Esophagus squamous epithelium (tissue), 5 donors: Measurements from ENCODE around the gene ZNF518A. TPM values are rescaled to one million over a fixed set of nuclear protein-coding genes. Genes with fewer than 3 reads are reported as not detected.

Experiments used
- DNase-seq: peaks from one replicate; lab custom pipeline; 2025; lab: John Stamatoyannopoulos, UW
- H3K27ac ChIP-seq, 4 donors: fragments of 200-600 bp; sonication (generic); one replicate each; pipeline ENCODE4 v1.5.1; 2016 to 2019; ENCODE audit warnings: mild to moderate bottlenecking in 1 of 4
- H3K27me3 ChIP-seq, 4 donors: fragments of 200-600 bp; sonication (generic); 1 replicate in 3 of 4; 2 replicates in 1 of 4; pipeline versions ENCODE4 v1.5.1 to v1.6.0; 2017 to 2021; ENCODE audit warnings: antibody characterized with exemption in 1 of 4
- H3K36me3 ChIP-seq, 3 donors: fragments of 200-600 bp; sonication (generic); one replicate each; pipeline ENCODE4 v1.5.1; 2016 to 2019
- H3K4me1 ChIP-seq, 3 donors: fragments of 200-600 bp; sonication (generic); one replicate each; pipeline ENCODE4 v1.5.1; 2017 to 2019
- H3K4me3 ChIP-seq, 4 donors: fragments of 200-600 bp; sonication (generic); 1 replicate in 3 of 4; 2 replicates in 1 of 4; pipeline ENCODE4 v1.5.1; 2016 to 2019; ENCODE audit warnings: mild to moderate bottlenecking in 2 of 4, moderate library complexity in 1 of 4
- H3K9me3 ChIP-seq, 3 donors: fragments of 200-600 bp; sonication (generic); one replicate each; pipeline ENCODE4 v1.5.1; 2016 to 2019
- CTCF ChIP-seq, 6 experiments: fragments of 450-650 bp in 4 of 6; fragments of 200-600 bp in 2 of 6; sonication (generic) in 2 of 6; IDR thresholded peaks; one replicate each; pipeline ENCODE4 v1.5.1; 2016 to 2019; ENCODE audit warnings: antibody characterized with exemption in 6 of 6, mild to moderate bottlenecking in 4 of 6, moderate library complexity in 4 of 6
- POLR2A ChIP-seq, 4 donors: fragments of 450-650 bp; IDR thresholded peaks; one replicate each; pipeline ENCODE4 v1.6.1; 2017; ENCODE audit warnings: antibody characterized with exemption in 4 of 4, mild to moderate bottlenecking in 4 of 4, moderate library complexity in 3 of 4
- WGBS, 2 donors: methylation state at CpG; one replicate each; pipeline ENCODE4 v1.1.5; 2018; 5-methylcytosine and 5-hydroxymethylcytosine counted together
- intact Hi-C: fragments of 100-400 bp; cut with DNase I; formaldehyde crosslinking; loops from one replicate; pipeline ENCODE4 v1.15.0; 2022
- small RNA-seq, 4 donors: library from RNA; depleted of rRNA; stranded (forward); fragments of <200 nt; gene quantifications; one replicate each; pipeline ENCODE3, GENCODE V24; 2016
- total RNA-seq, 4 donors: library from RNA; depleted of rRNA; stranded (reverse); fragments of >200 nt; gene quantifications; one replicate each; pipeline ENCODE4 v1.1.0, GENCODE V29; 2016
- donor health status: DM: yes; HTN: yes; CAD: no.

Gene ZNF518A
- total RNA-seq, 4 donors from 2014 or later: 8.3 to 16.4 (median 12.1) TPM

GRCh38 chr10:96205580-96205979 lies 75.5 kb downstream of the ZNF518A start:
- Histone ChIP-seq H3K4me3 (no peak overlapping the region), H3K4me1 (no peaks in the 10 kb centered on the region), H3K9me3 (no peaks in the 10 kb centered on the region), H3K27me3 (no peaks in the 10 kb centered on the region), H3K36me3 (peaks cover 0 to 95% (median 0%) of the 10 kb centered on the region in 3 donors), H3K27ac (no peak overlapping the region)
- no peak for DNase-seq
- intact Hi-C loops: no loop called here
- WGBS, 2 donors: 92 to 100% methylated on average over 1 of the region's 1 CpG
- TF ChIP-seq CTCF (IDR thresholded peaks at IDR 0.05): no peak
- no peak for TF ChIP-seq POLR2A (IDR thresholded peaks at IDR 0.05)

DNA sequence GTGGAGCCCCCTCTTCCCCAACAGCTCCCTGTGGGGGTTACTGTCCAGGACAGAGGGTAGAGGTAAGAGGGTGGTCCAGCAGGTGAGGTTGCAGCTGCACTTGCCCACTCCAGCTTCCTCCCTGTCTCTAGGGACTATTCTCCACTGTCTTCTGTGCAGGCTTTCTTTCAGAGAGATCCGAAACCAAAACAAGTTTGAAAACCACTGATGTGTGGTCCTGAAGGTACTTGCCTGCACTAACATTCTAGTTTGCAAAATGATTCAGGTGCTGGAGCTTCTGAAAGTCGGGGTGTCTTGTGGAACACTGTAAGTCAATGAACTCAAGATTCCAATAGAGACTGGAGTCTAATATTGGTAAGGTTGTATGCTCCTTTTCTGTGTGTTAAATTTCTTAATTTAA lies 78.2 kb downstream of the ZNF518A start:
- intact Hi-C loops: no loop called here
- peaks cover 0 to 97% (median 0%) of the 10 kb centered on the region in 3 donors for H3K36me3 ChIP-seq
- WGBS, 2 donors: 65 to 77% methylated on average over 2 of the region's 2 CpGs

DNA sequence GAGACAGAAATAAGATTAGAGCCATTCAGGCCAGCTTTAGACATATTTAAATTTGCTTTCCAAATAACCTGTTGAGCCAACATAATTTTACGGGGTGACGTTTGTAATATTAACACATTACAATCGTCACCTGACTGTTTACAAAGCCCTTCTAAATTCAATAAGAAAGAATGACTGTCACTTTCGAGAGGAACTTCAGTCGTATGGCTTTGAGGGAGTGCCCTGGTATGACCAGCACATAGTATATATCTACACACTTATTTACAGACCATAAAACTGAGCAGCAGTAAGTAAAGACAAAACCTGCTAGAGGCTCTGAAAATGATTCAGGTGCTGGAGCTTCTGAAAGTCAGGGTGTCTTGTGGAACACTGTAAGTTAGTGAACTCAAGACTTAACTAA lies 78.8 kb downstream of the ZNF518A start:
- Histone ChIP-seq H3K27ac (no peak overlapping the region), H3K4me1 (no peaks in the 10 kb centered on the region), H3K4me3 (no peak overlapping the region), H3K27me3 (no peaks in the 10 kb centered on the region), H3K9me3 (no peaks in the 10 kb centered on the region), H3K36me3 (peaks cover 0 to 97% (median 0%) of the 10 kb centered on the region in 3 donors)
- no peak for TF ChIP-seq POLR2A (IDR thresholded peaks at IDR 0.05)
- no peak for TF ChIP-seq CTCF (IDR thresholded peaks at IDR 0.05)
- 66 to 75% methylated on average over 5 of the region's 5 CpGs for WGBS, 2 donors
- intact Hi-C loops: no loop called here
- DNase-seq: no peak

More for the DNA sequence above, 78.2 kb downstream of the ZNF518A start:
- Histone ChIP-seq H3K4me3 (no peak overlapping the region), H3K27me3 (no peaks in the 10 kb centered on the region), H3K27ac (no peak overlapping the region), H3K9me3 (no peaks in the 10 kb centered on the region), H3K4me1 (no peaks in the 10 kb centered on the region)
- DNase-seq: no peak
- TF ChIP-seq POLR2A (IDR thresholded peaks at IDR 0.05): no peak
- no peak for TF ChIP-seq CTCF (IDR thresholded peaks at IDR 0.05)

DNA sequence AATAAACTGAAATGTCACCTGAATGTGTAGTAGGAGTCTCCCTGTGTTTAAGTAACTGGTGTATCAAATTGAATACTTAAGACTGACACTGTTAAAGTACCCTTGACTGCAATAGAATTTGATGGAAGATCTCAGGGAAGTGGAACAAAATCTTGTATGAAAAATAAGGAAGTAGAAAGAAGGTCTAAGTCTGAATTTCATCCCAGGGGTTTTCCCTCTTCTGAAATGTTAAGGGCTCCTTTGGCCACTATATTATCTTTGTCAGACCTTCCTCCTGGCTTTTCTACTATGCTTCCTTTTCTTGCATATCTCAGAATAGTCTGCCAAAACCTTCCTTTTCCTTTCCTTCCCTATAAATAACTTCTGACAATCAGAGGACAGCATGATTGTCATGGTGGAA lies 81.7 kb downstream of the ZNF518A start:
- intact Hi-C loops: no loop called here
- Histone ChIP-seq H3K4me1 (no peaks in the 10 kb centered on the region), H3K27me3 (no peaks in the 10 kb centered on the region), H3K27ac (no peak overlapping the region), H3K9me3 (no peaks in the 10 kb centered on the region), H3K36me3 (peaks cover 0 to 100% (median 0%) of the 10 kb centered on the region in 3 donors), H3K4me3 (no peak overlapping the region)
- TF ChIP-seq POLR2A (IDR thresholded peaks at IDR 0.05): no peak
- no peak for TF ChIP-seq CTCF (IDR thresholded peaks at IDR 0.05)
- no peak for DNase-seq

- TF ChIP-seq POLR2A (IDR thresholded peaks at IDR 0.05) (no peak), CTCF (IDR thresholded peaks at IDR 0.05) (no peak)
- H3K4me3 ChIP-seq: no peak overlapping the region
- H3K27me3 ChIP-seq: no peaks in the 10 kb centered on the region
- peaks cover 0 to 98% (median 0%) of the 10 kb centered on the region in 3 donors for H3K36me3 ChIP-seq
- DNase-seq: no peak
- H3K4me1 ChIP-seq: no peaks in the 10 kb centered on the region
- WGBS, 2 donors: 80 to 100% methylated on average over 1 of the region's 1 CpG
- no peak overlapping the region for H3K27ac ChIP-seq
- H3K9me3 ChIP-seq: no peaks in the 10 kb centered on the region
- intact Hi-C loops: no loop called here
Measured at GRCh38 chr10:96212911-96213310, 82.8 kb downstream of the ZNF518A start.

Small RNA genes lying within 50 kb of the gene (small RNA-seq; reads per million reads assigned to genes)
- 0 to 0.15 (median 0) reads per million in 4 donors for gene RNU6-271P

Other genes with a start within 250 kb of the ZNF518A start
- gene CC2D2B, start 222.3 kb upstream of the ZNF518A start, total RNA-seq: 1 to 10 TPM in 1 of 4 donors, under 1 TPM in 2, not detected in 1; 0.15 to 2.5 (median 0.22) TPM
- 1 to 10 TPM; 1.5 to 4.2 (median 2.8) TPM for gene CCNJ, start 86.7 kb upstream of the ZNF518A start, total RNA-seq
- gene BLNK, start 141.3 kb downstream of the ZNF518A start, total RNA-seq: 10 to 100 TPM; 28.2 to 50.5 (median 35.9) TPM
- gene DNTT, start 174.1 kb downstream of the ZNF518A start, total RNA-seq: not detected
- not detected for gene OPALIN, start 228.7 kb downstream of the ZNF518A start, total RNA-seq